ENCODE results near the gene PATJ.

Gene PATJ

GRCh38 chr1:61743431-61743705 lies 1.1 kb downstream of the PATJ start:
- no peaks in the 10 kb centered on the region for H3K79me2 ChIP-seq (ENCODE audit: insufficient read depth, low read length)
- no peaks in the 10 kb centered on the region for H3K4me1 ChIP-seq (ENCODE audit: insufficient read depth, low read length, poor library complexity, severe bottlenecking)
- no peak overlapping the region for H2AFZ ChIP-seq (ENCODE audit: low read length)

GRCh38 chr1:61743716-61744580 lies 1.7 kb downstream of the PATJ start:
- Histone ChIP-seq H3K79me2 (ENCODE audit: insufficient read depth, low read length) (no peaks in the 10 kb centered on the region), H3F3A (ENCODE audit: low read depth) (no peaks in the 10 kb centered on the region), H3K4me3 (ENCODE audit: low read length, poor library complexity, severe bottlenecking) (no peak overlapping the region), H3K9ac (ENCODE audit: low read depth, low read length, poor library complexity, severe bottlenecking) (no peak overlapping the region), H2AFZ (ENCODE audit: low read length) (no peak overlapping the region), H3K27me3 (ENCODE audit: insufficient read depth, low read length, poor library complexity, severe bottlenecking) (no peaks in the 10 kb centered on the region), H3K4me1 (ENCODE audit: insufficient read depth, low read length, poor library complexity, severe bottlenecking) (no peaks in the 10 kb centered on the region), H3K4me2 (ENCODE audit: low read depth, low read length, poor library complexity, severe bottlenecking) (no peak overlapping the region), H3K36me3 (ENCODE audit: insufficient read depth, low read length) (no peaks in the 10 kb centered on the region), H4K20me1 (ENCODE audit: insufficient read depth, low read length, poor library complexity, severe bottlenecking) (no peaks in the 10 kb centered on the region), H3K9me3 (ENCODE audit: insufficient read depth, low read depth, low read length) (no peaks in the 10 kb centered on the region), H3K9me2 (replicated peaks; ENCODE audit: low read depth, low read length) (no peaks in the 10 kb centered on the region)
- TF ChIP-seq CTCF (conservative IDR thresholded peaks at IDR 0.05; ENCODE audit: low read length) (no peak), EZH2phosphoT487 (IDR thresholded peaks at IDR 0.05; ENCODE audit: borderline replicate concordance) (no peak)

More at GRCh38 chr1:61743431-61743705, 1.1 kb downstream of the PATJ start:
- Histone ChIP-seq H3F3A (ENCODE audit: low read depth) (no peaks in the 10 kb centered on the region), H3K4me2 (ENCODE audit: low read depth, low read length, poor library complexity, severe bottlenecking) (no peak overlapping the region), H4K20me1 (ENCODE audit: insufficient read depth, low read length, poor library complexity, severe bottlenecking) (no peaks in the 10 kb centered on the region), H3K9me2 (replicated peaks; ENCODE audit: low read depth, low read length) (no peaks in the 10 kb centered on the region), H3K9ac (ENCODE audit: low read depth, low read length, poor library complexity, severe bottlenecking) (no peak overlapping the region), H3K4me3 (ENCODE audit: low read length, poor library complexity, severe bottlenecking) (no peak overlapping the region), H3K9me3 (ENCODE audit: insufficient read depth, low read depth, low read length) (no peaks in the 10 kb centered on the region), H3K36me3 (ENCODE audit: insufficient read depth, low read length) (no peaks in the 10 kb centered on the region), H3K27me3 (ENCODE audit: insufficient read depth, low read length, poor library complexity, severe bottlenecking) (no peaks in the 10 kb centered on the region)
- TF ChIP-seq CTCF (conservative IDR thresholded peaks at IDR 0.05; ENCODE audit: low read length) = no peak
- no peak for TF ChIP-seq EZH2phosphoT487 (IDR thresholded peaks at IDR 0.05; ENCODE audit: borderline replicate concordance)

GRCh38 chr1:61746813-61747212 lies 4.5 kb downstream of the PATJ start:
- TF ChIP-seq CTCF (conservative IDR thresholded peaks at IDR 0.05; ENCODE audit: low read length) = no peak
- TF ChIP-seq EZH2phosphoT487 (IDR thresholded peaks at IDR 0.05; ENCODE audit: borderline replicate concordance) = no peak
- Histone ChIP-seq H4K20me1 (ENCODE audit: insufficient read depth, low read length, poor library complexity, severe bottlenecking) (no peaks in the 10 kb centered on the region), H3K79me2 (ENCODE audit: insufficient read depth, low read length) (no peaks in the 10 kb centered on the region), H3F3A (ENCODE audit: low read depth) (no peaks in the 10 kb centered on the region), H3K9me2 (replicated peaks; ENCODE audit: low read depth, low read length) (no peaks in the 10 kb centered on the region), H3K36me3 (ENCODE audit: insufficient read depth, low read length) (no peaks in the 10 kb centered on the region), H3K27me3 (ENCODE audit: insufficient read depth, low read length, poor library complexity, severe bottlenecking) (no peaks in the 10 kb centered on the region), H3K4me1 (ENCODE audit: insufficient read depth, low read length, poor library complexity, severe bottlenecking) (no peaks in the 10 kb centered on the region), H3K4me2 (ENCODE audit: low read depth, low read length, poor library complexity, severe bottlenecking) (no peak overlapping the region), H3K9me3 (ENCODE audit: insufficient read depth, low read depth, low read length) (no peaks in the 10 kb centered on the region), H3K9ac (ENCODE audit: low read depth, low read length, poor library complexity, severe bottlenecking) (no peak overlapping the region), H2AFZ (ENCODE audit: low read length) (no peak overlapping the region; the same call in 1 of the 2 replicates), H3K4me3 (ENCODE audit: low read length, poor library complexity, severe bottlenecking) (no peak overlapping the region)

Data from Loucy (cell line).